D721Med (cell line): ENCODE data around the gene IL5RA.

Experiments
- DNase-seq: peaks from one replicate; pipeline ENCODE4 v3.0.0; 2011; ENCODE audit warnings: low spot score; ENCODE audit not compliant: insufficient read length
- FAIRE-seq: peaks from 2 replicates; lab custom pipeline; 2011; peaks lifted over from hg19 to GRCh38; lab: Jason Lieb, UNC
- CTCF ChIP-seq: IDR thresholded peaks from 2 replicates; pipeline ENCODE4 v1.5.1; 2012; ENCODE audit warnings: mild to moderate bottlenecking, control low read depth; ENCODE audit not compliant: insufficient read depth; ENCODE audit errors: missing control alignments

The IL5RA gene

GRCh38 chr3:3031326-3031725 is 78.8 kb downstream of the IL5RA start:
- FAIRE-seq = no peak
- no peak for DNase-seq
- TF ChIP-seq CTCF = no peak

DNA sequence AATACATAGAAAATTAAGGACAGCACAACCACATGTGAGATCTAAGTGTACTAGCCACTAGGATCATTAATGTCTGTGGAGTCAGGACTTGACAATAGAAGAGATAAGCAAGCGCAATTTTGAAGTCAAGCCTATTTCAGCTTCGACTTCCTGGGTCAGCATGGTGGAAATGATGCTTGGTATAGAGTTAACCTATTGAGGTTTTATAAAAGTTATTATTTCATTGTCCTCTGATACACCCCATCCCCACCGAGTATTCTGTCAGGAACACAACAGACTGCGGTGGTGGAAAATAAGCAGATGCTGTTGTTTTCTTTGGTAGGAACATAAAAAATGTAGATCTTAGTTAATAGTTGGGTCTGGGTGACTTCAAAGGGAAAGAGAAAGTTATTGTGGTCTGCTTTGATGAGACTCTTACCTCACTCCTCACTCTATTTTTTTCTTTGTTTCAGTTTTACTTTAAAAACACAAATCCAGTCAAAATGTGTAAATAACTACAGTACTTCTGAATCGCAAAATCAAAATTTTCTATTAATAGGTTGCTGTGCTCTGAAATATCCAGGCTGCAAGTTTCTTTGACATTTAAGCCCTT is 82.1 kb downstream of the IL5RA start:
- TF ChIP-seq CTCF = no peak
- FAIRE-seq = no peak

GRCh38 chr3:3023111-3023745 is 86.9 kb downstream of the IL5RA start:
- FAIRE-seq = peak; percentile 56
- no peak for TF ChIP-seq CTCF
- no peak for DNase-seq

More for the DNA sequence above, 82.1 kb downstream of the IL5RA start:
- no peak for DNase-seq

DNA sequence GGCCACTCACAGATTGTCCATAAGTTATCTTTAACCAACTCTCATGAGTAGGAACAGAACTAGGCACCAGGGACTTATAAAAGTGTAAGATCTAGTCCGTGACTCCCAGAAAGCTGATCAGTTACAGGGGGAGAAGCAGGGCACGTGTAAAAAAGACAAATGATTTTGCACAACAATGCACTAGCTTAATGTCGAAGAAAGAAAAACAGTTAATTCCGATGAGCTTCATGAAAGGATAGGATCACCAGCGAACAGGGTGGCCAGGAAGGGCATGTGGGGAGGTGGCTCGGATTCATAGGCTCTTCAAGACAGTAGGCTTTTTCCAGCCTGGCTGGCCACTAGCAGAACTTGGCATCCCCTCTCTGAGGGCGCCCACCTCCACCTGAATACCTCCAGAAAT is 90.0 kb downstream of the IL5RA start:
- FAIRE-seq (no peak), DNase-seq (no peak)
- no peak for TF ChIP-seq CTCF
